Cerebellar nuclear complex (tissue), 1 donor: ENCODE measurements around the gene POTEF.
"Not testable (repeated sequence)": the region's sequence is repeated elsewhere in the genome, so short reads cannot be mapped to it uniquely, and the experiment has no call there.

ENCODE experiments used
- DNase-seq, 2 experiments: peaks; one replicate each; lab custom pipeline; 2025; lab: John Stamatoyannopoulos, UW

Gene POTEF

GRCh38 chr2:130152816-130153595 lies 24.0 kb upstream of the POTEF start:
- DNase-seq = no peak

GRCh38 chr2:130152136-130152815 lies 23.3 kb upstream of the POTEF start:
- peak in 1 of 2 experiments; percentile 18 for DNase-seq

- not testable (repeated sequence) for DNase-seq
Observed at GRCh38 chr2:130151145-130151512, 22.1 kb upstream of the POTEF start.

GRCh38 chr2:130150181-130151144 lies 21.4 kb upstream of the POTEF start:
- no peak for DNase-seq

- not testable (repeated sequence) for DNase-seq
Observed at GRCh38 chr2:130148515-130148914, 19.5 kb upstream of the POTEF start.

GRCh38 chr2:130145006-130145414 lies 16.0 kb upstream of the POTEF start, which contains the start of gene CCDC74B:
Gene CCDC74B, minus strand, starts transcription at chr2:130145112. Its CDS starts 116 bp downstream, at chr2:130144996.
- not testable (repeated sequence) for DNase-seq

- not testable (repeated sequence) for DNase-seq
Observed at GRCh38 chr2:130143266-130144039, 14.4 kb upstream of the POTEF start.

GRCh38 chr2:130142396-130143265 lies 13.6 kb upstream of the POTEF start:
- DNase-seq = not testable (repeated sequence)

- not testable (repeated sequence) for DNase-seq
Observed at GRCh38 chr2:130141645-130142370, 12.8 kb upstream of the POTEF start.

GRCh38 chr2:130141002-130141401 lies 12.0 kb upstream of the POTEF start:
- not testable (repeated sequence) for DNase-seq

GRCh38 chr2:130140516-130140915 lies 11.5 kb upstream of the POTEF start:
- DNase-seq = not testable (repeated sequence)

- DNase-seq = not testable (repeated sequence)
Observed at GRCh38 chr2:130139331-130140280, 10.6 kb upstream of the POTEF start.

- DNase-seq = not testable (repeated sequence)
Observed at GRCh38 chr2:130138841-130139251, 9.8 kb upstream of the POTEF start.

- DNase-seq = not testable (repeated sequence)
Observed at GRCh38 chr2:130138326-130138725, 9.3 kb upstream of the POTEF start.

- DNase-seq = not testable (repeated sequence)
Observed at GRCh38 chr2:130137118-130137517, 8.1 kb upstream of the POTEF start.

- not testable (repeated sequence) for DNase-seq
Observed at GRCh38 chr2:130136546-130136945, 7.5 kb upstream of the POTEF start.

GRCh38 chr2:130135692-130136541 lies 6.9 kb upstream of the POTEF start:
- no peak for DNase-seq
